CD4-positive, CD25-positive, alpha-beta regulatory T cell (primary cell): ENCODE measurements around the gene MCEMP1. TPM values are rescaled to one million over a fixed set of nuclear protein-coding genes. Genes with fewer than 3 reads are reported as not detected.

Experiments
- ATAC-seq, 2 donors: fragments of 150-1000 bp; cut with Tn5 transposase; one replicate each; pipeline ENCODE4 v1.10.0; 2021; ENCODE audit warnings: low read depth in 2 of 2, moderate number of reproducible peaks in 2 of 2, moderate library complexity in 1 of 2
- DNase-seq, 3 donors: peaks; one replicate each; pipeline versions ENCODE4 v3.0.0 to v3.0.0-alpha.2; 2012 to 2022; ENCODE audit warnings: mixed read lengths in 1 of 3
- H3K27ac ChIP-seq: one replicate; pipeline ENCODE4 v1.7.0; 2013; ENCODE audit warnings: mild to moderate bottlenecking, low read length; ENCODE audit not compliant: insufficient read depth, poor library complexity, severe bottlenecking
- H3K27me3 ChIP-seq: one replicate; pipeline ENCODE4 v1.7.0; 2013; ENCODE audit warnings: low read length; ENCODE audit not compliant: control insufficient read depth, insufficient read depth
- H3K36me3 ChIP-seq: one replicate; pipeline ENCODE4 v1.7.0; 2013; ENCODE audit warnings: mild to moderate bottlenecking, low read length, moderate library complexity; ENCODE audit not compliant: control insufficient read depth, insufficient read depth
- H3K4me1 ChIP-seq: 2 replicates; pipeline ENCODE4 v1.7.0; 2013; ENCODE audit warnings: mild to moderate bottlenecking, low read length; ENCODE audit not compliant: insufficient read depth, control insufficient read depth, poor library complexity, severe bottlenecking
- H3K4me3 ChIP-seq: one replicate; pipeline ENCODE4 v1.7.0; 2013; ENCODE audit warnings: low read depth, mild to moderate bottlenecking, low read length, moderate library complexity
- H3K9me3 ChIP-seq, 2 experiments: 1 replicate in 1 of 2; 2 replicates in 1 of 2; pipeline ENCODE4 v1.7.0; 2013; ENCODE audit warnings: low read length in 2 of 2, mild to moderate bottlenecking in 1 of 2, moderate library complexity in 1 of 2; ENCODE audit not compliant: control insufficient read depth in 2 of 2
- H3K27ac Mint-ChIP-seq, 3 donors: one replicate each; pipeline ENCODE4 v1.8.0; 2020 to 2022; ENCODE audit warnings: mild to moderate bottlenecking in 3 of 3, mixed read lengths in 3 of 3, moderate library complexity in 2 of 3
- H3K27me3 Mint-ChIP-seq: one replicate; pipeline ENCODE4 v1.8.0; 2022; ENCODE audit warnings: mild to moderate bottlenecking, mixed read lengths
- H3K36me3 Mint-ChIP-seq: one replicate; pipeline ENCODE4 v1.8.0; 2020; ENCODE audit warnings: mixed read lengths
- H3K4me1 Mint-ChIP-seq, 4 donors: one replicate each; pipeline ENCODE4 v1.8.0; 2020 to 2022; ENCODE audit warnings: mixed read lengths in 4 of 4, mild to moderate bottlenecking in 1 of 4
- H3K4me3 Mint-ChIP-seq, 4 donors: one replicate each; pipeline ENCODE4 v1.8.0; 2020 to 2022; ENCODE audit warnings: mild to moderate bottlenecking in 4 of 4, mixed read lengths in 4 of 4, moderate library complexity in 3 of 4
- H3K9me3 Mint-ChIP-seq, 7 donors: one replicate each; pipeline ENCODE4 v1.8.0; 2020 to 2022; ENCODE audit warnings: mixed read lengths in 7 of 7, mild to moderate bottlenecking in 3 of 7, moderate library complexity in 2 of 7
- polyA plus RNA-seq, 4 donors: library from polyadenylated mRNA; unstranded; fragments of 300-500 nt; fragmentation: Illumina TruSeq; gene quantifications; one replicate each; pipeline ENCODE4 v1.2.3, GENCODE V29; 2021
- total RNA-seq: library from RNA; stranded (reverse); gene quantifications from one replicate; pipeline ENCODE4 v1.2.3, GENCODE V29; 2022

MCEMP1 gene
- total and polyA plus RNA-seq, 5 donors from 2014 or later, result 0.59 TPM; not detected in 4

- no peaks in the 10 kb centered on the region for H3K9me3 Mint-ChIP-seq
- no peaks in the 10 kb centered on the region for H3K9me3 ChIP-seq
- H3K27ac ChIP-seq, result no peak within 1 kb of the TSS
- H3K36me3 ChIP-seq, result no peaks in the 10 kb centered on the region
- ATAC-seq, result no peak
- H3K27ac Mint-ChIP-seq, result no peak within 1 kb of the TSS
- H3K27me3 ChIP-seq, result no peaks in the 10 kb centered on the region
- H3K36me3 Mint-ChIP-seq, result no peaks in the 10 kb centered on the region
- no peak for DNase-seq
- peaks cover 0 to 7% (median 4%) of the 10 kb centered on the region in 4 donors for H3K4me1 Mint-ChIP-seq
- peaks cover 48% of the 10 kb centered on the region for H3K27me3 Mint-ChIP-seq
- peaks cover 3% of the 10 kb centered on the region for H3K4me1 ChIP-seq
- H3K4me3 Mint-ChIP-seq, result peak within 1 kb of the TSS in 1 of 4 donors; percentile 15
- H3K4me3 ChIP-seq, result no peak within 1 kb of the TSS
Measured at GRCh38 chr19:7668842-7669241, 8.0 kb upstream of the MCEMP1 start, which contains the start of gene RETN. TSS of gene RETN (plus strand) at chr19:7669049. CDS start at chr19:7669327, 278 bp downstream.

- ATAC-seq, result no peak
- no peaks in the 10 kb centered on the region for H3K9me3 ChIP-seq
- Mint-ChIP-seq H3K27ac (no peak overlapping the region), H3K27me3 (peaks cover 54% of the 10 kb centered on the region), H3K9me3 (no peaks in the 10 kb centered on the region), H3K4me3 (peak overlapping the region in 1 of 4 donors; percentile 15), H3K4me1 (peaks cover 2 to 11% (median 5%) of the 10 kb centered on the region in 4 donors), H3K36me3 (no peaks in the 10 kb centered on the region)
- H3K27ac ChIP-seq, result no peak overlapping the region
- no peak overlapping the region for H3K4me3 ChIP-seq
- H3K27me3 ChIP-seq, result no peaks in the 10 kb centered on the region
- DNase-seq, result no peak
- H3K4me1 ChIP-seq, result peaks cover 3% of the 10 kb centered on the region
- no peaks in the 10 kb centered on the region for H3K36me3 ChIP-seq
Measured at GRCh38 chr19:7669641-7670040, 7.2 kb upstream of the MCEMP1 start.

- Mint-ChIP-seq H3K27ac (no peak overlapping the region), H3K36me3 (no peaks in the 10 kb centered on the region), H3K4me3 (peak overlapping the region in 2 of 4 donors; percentile 50 to 62), H3K9me3 (no peaks in the 10 kb centered on the region), H3K27me3 (peaks cover 49% of the 10 kb centered on the region), H3K4me1 (peaks cover 2 to 11% (median 6%) of the 10 kb centered on the region in 4 donors)
- H3K4me3 ChIP-seq, result no peak overlapping the region
- no peak overlapping the region for H3K27ac ChIP-seq
- DNase-seq (peak in 1 of 3 donors; percentile 39), ATAC-seq (peak in 1 of 2 donors; percentile 28)
- no peaks in the 10 kb centered on the region for H3K27me3 ChIP-seq
- peaks cover 3% of the 10 kb centered on the region for H3K4me1 ChIP-seq
- H3K36me3 ChIP-seq, result no peaks in the 10 kb centered on the region
- no peaks in the 10 kb centered on the region for H3K9me3 ChIP-seq
Measured at GRCh38 chr19:7670150-7670783, 6.6 kb upstream of the MCEMP1 start.

GRCh38 chr19:7670790-7671189 is 6.1 kb upstream of the MCEMP1 start:
- Mint-ChIP-seq H3K4me1 (peaks cover 2 to 11% (median 6%) of the 10 kb centered on the region in 4 donors), H3K36me3 (no peaks in the 10 kb centered on the region), H3K27me3 (peaks cover 44% of the 10 kb centered on the region), H3K27ac (no peak overlapping the region), H3K9me3 (peaks cover 0 to under 1% (median 0%) of the 10 kb centered on the region in 7 donors), H3K4me3 (peak overlapping the region in 1 of 4 donors; percentile 62)
- Histone ChIP-seq H3K4me3 (no peak overlapping the region), H3K27ac (no peak overlapping the region), H3K9me3 (no peaks in the 10 kb centered on the region), H3K36me3 (no peaks in the 10 kb centered on the region), H3K27me3 (peaks cover under 1% of the 10 kb centered on the region), H3K4me1 (peaks cover 3% of the 10 kb centered on the region)
- ATAC-seq (no peak), DNase-seq (no peak)

- peaks cover 2% of the 10 kb centered on the region for H3K27me3 ChIP-seq
- Mint-ChIP-seq H3K9me3 (peaks cover 0 to 1% (median 0%) of the 10 kb centered on the region in 7 donors), H3K27ac (no peak overlapping the region)
Measured at GRCh38 chr19:7672522-7672921, 4.4 kb upstream of the MCEMP1 start.

GRCh38 chr19:7674010-7675005 is 2.6 kb upstream of the MCEMP1 start:
- H3K27me3 ChIP-seq, result peaks cover 2% of the 10 kb centered on the region
- peaks cover 8 to 35% (median 13%) of the 10 kb centered on the region in 4 donors for H3K4me1 Mint-ChIP-seq
- H3K9me3 ChIP-seq, result no peaks in the 10 kb centered on the region
- peaks cover 18% of the 10 kb centered on the region for H3K4me1 ChIP-seq
- H3K36me3 ChIP-seq, result no peaks in the 10 kb centered on the region
- H3K27me3 Mint-ChIP-seq, result peaks cover 59% of the 10 kb centered on the region
- peak overlapping the region in 1 of 4 donors; percentile 61 for H3K4me3 Mint-ChIP-seq
- no peak overlapping the region for H3K27ac ChIP-seq
- H3K36me3 Mint-ChIP-seq, result no peaks in the 10 kb centered on the region
- no peak overlapping the region for H3K4me3 ChIP-seq
- ATAC-seq (peak in 1 of 2 donors; percentile 38), DNase-seq (peak in 1 of 3 donors; percentile 70)
- H3K9me3 Mint-ChIP-seq, result peaks cover 0 to 1% (median 0%) of the 10 kb centered on the region in 7 donors
- H3K27ac Mint-ChIP-seq, result no peak overlapping the region

More at GRCh38 chr19:7672522-7672921, 4.4 kb upstream of the MCEMP1 start:
- Histone ChIP-seq H3K36me3 (no peaks in the 10 kb centered on the region), H3K9me3 (no peaks in the 10 kb centered on the region), H3K4me1 (peaks cover 12% of the 10 kb centered on the region), H3K4me3 (no peak overlapping the region), H3K27ac (no peak overlapping the region)
- no peak overlapping the region for H3K4me3 Mint-ChIP-seq
- peaks cover 5 to 24% (median 10%) of the 10 kb centered on the region in 4 donors for H3K4me1 Mint-ChIP-seq
- DNase-seq, result no peak
- peaks cover 54% of the 10 kb centered on the region for H3K27me3 Mint-ChIP-seq
- no peak for ATAC-seq
- H3K36me3 Mint-ChIP-seq, result no peaks in the 10 kb centered on the region

GRCh38 chr19:7676376-7676775 is 514 bp upstream of the MCEMP1 start:
- H3K9me3 ChIP-seq, result no peaks in the 10 kb centered on the region
- Mint-ChIP-seq H3K4me3 (peak overlapping the region in 1 of 4 donors; percentile 52), H3K27ac (no peak overlapping the region), H3K27me3 (peaks cover 49% of the 10 kb centered on the region), H3K36me3 (no peaks in the 10 kb centered on the region), H3K9me3 (peaks cover 0 to 1% (median 0%) of the 10 kb centered on the region in 7 donors), H3K4me1 (peaks cover 9 to 40% (median 16%) of the 10 kb centered on the region in 4 donors)
- no peak overlapping the region for H3K27ac ChIP-seq
- DNase-seq, result no peak
- H3K27me3 ChIP-seq, result peaks cover 2% of the 10 kb centered on the region
- no peak for ATAC-seq
- H3K36me3 ChIP-seq, result no peaks in the 10 kb centered on the region
- H3K4me3 ChIP-seq, result no peak overlapping the region
- H3K4me1 ChIP-seq, result peaks cover 30% of the 10 kb centered on the region
